HG03354 (cell line): Measurements from ENCODE around the gene ZNF140.

ENCODE experiments used
- ATAC-seq: cut with Tn5 transposase; IDR thresholded peaks from one replicate; pipeline ENCODE4 v1.9.1; 2021; ENCODE audit warnings: mild to moderate bottlenecking; ENCODE audit not compliant: unreplicated experiment, poor library complexity, severe bottlenecking

Gene ZNF140

DNA sequence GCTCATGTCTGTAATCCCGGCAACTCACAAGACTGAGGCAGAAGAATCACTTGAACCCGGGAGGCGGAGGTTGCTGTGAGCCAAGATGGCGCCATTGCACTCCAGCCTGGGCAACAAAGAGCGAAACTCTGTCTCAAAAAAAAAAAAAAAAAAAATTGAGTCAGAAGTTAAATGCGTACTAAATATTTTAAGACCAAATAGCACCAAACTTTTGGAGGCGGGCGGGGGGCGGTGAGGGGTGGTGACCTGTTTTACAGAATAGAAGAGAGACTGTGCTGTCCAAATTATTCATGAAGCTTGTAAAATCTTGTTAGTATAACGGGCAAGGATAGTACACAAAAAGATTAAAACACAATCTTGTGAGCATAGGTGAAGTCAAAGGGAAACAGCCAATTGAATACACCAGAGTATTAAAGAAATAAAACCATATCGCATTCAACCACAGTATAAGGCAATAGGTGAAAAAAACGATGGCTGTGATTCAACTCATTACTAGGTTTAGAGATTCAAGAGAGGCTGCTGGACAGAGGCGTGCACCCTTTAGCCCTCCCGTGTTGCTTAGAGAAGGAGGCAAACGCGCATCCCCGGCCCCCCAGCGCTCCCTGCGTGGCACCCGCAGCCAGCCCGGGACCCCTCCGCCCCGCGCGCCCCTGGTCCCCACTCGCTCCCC lies 48.8 kb downstream of the ZNF140 start:
- ATAC-seq: no peak

DNA sequence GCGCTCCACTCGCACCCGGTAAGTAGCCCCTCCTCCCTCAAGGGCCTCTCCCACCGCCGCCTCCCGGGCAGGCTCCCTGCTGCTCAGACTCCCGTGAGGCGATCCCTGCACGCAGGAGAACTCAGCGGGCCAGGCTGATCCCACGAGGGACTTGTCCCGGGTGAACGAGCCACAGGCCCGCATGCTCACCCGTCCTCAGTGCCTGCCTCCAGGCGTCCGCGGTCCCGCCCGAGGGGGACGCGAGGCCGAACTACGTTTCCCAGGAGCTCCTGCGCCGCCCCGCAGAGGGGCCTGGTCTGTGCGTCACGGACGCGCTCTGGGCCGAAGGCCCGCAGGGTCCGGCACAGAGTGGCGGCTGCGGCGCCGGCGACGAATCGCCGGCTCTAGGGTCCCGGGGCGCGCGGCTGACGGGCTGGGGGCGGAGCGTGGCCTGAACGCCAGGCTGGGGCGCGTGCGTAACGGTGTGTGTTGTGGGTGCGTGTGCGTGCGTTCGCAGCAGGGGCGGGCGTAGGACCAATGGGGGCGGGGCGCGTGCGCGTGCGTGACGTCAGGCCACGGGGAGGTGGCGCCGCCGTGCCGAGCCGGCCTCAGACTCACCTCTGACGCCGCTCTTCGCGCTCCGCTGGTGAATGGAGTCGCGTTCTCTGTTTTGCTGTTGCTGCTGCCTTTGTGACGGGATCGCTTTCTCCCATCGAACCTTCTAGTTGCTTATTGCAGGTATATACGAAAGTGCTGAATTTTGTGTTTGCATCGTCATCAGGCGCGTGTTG lies 49.5 kb downstream of the ZNF140 start, which contains the start of the genes ZNF10 and ZNF891:
Gene ZNF10, plus strand, starts transcription at position 590 of the 770 bp plus-strand sequence. CDS start 13,866 bp downstream, outside the sequence.
Gene ZNF891, minus strand, starts transcription at position 237 of the 770 bp plus-strand sequence. CDS start 8,356 bp downstream, outside the sequence.
- ATAC-seq: peak; percentile 94

- peak; percentile 5 for ATAC-seq
Observed at GRCh38 chr12:133130808-133131128, 50.0 kb downstream of the ZNF140 start.

- no peak for ATAC-seq
Observed at GRCh38 chr12:133135747-133136146, 55.0 kb downstream of the ZNF140 start.

DNA sequence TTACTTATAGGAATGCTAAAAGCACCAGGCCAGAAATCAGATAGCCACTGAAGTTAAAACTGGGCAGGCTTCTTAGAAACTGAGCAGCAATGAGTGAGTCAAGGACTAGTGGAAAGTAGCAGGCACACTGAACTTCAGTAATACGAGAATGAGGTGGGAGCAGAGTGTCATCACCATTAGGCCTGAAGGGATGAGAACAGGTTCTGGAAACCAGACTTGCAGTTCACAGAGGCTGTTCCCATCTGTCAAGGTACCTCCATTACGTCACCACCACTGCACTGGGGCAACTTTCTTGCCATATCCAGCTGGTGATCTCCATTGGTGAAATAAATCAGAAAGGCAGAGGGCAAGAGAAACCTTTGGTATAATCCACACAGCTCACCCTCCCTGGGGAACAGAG lies 65.3 kb downstream of the ZNF140 start:
- ATAC-seq: no peak

DNA sequence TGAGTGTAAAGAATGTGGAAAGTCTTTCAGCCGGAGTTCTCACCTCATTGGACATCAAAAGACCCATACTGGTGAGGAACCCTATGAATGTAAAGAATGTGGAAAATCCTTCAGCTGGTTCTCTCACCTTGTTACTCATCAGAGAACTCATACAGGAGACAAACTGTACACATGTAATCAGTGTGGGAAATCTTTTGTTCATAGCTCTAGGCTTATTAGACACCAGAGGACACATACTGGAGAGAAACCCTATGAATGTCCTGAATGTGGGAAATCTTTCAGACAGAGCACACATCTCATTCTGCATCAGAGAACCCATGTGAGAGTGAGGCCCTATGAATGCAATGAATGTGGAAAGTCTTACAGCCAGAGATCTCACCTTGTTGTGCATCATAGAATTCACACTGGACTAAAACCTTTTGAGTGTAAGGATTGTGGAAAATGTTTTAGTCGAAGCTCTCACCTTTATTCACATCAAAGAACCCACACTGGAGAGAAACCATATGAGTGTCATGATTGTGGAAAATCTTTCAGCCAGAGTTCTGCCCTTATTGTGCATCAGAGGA lies 75.5 kb downstream of the ZNF140 start:
- ATAC-seq: no peak
